ENCODE results near the gene RHBDD1.

GRCh38 chr2:227013330-227013729, 177.5 kb downstream of the RHBDD1 start:
- no peak for TF ChIP-seq CTCF (IDR thresholded peaks at IDR 0.05; ENCODE audit: low read depth, low read length, poor library complexity, severe bottlenecking)
- TF ChIP-seq EZH2phosphoT487 (IDR thresholded peaks at IDR 0.05; ENCODE audit: borderline replicate concordance, low read length), result no peak
